ENCODE measurements around the gene SEMA5A.

DNA sequence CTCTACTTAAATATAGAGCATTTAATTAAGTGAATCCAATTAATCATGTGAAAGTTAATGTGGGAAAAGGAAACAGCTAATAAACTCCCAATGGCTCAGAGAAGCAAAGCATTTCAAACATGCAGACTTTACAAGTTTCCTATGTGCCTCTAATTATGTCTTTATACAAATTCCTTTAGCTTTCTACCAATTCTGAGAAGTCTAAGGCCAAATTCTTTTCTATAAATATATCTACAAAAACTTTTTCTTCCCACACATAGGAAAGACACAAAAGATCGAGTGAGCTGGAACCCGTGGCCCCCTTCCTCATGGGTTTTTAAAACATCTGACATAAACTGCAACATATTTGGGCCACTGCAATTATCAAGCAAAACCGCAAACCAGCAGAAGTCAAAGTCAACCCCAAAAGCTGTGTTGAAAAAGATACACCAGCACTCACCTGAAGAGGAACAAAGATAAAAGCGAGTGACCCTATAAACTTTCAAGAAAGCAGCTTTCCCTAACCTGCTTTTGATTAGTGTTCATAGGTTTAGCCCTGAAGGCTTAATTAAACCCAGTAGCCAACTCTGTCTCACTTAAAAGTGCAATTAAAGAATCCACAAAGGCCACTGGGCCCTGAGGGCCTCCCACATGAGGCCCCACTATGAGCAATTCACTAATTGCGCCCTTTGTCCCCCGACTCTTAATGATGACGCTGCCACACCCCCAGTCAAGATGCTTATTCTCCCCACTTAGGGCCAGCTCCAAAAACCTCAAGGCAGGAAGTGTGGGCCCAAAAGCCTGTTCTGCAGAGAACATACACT, 12.1 kb downstream of the SEMA5A start:
- no peak for TF ChIP-seq POLR2A (IDR thresholded peaks at IDR 0.05)
- TF ChIP-seq CTCF (IDR thresholded peaks at IDR 0.05) = no peak
- TF ChIP-seq POLR2AphosphoS5 (IDR thresholded peaks at IDR 0.05) = no peak
- no peak for TF ChIP-seq EP300 (IDR thresholded peaks at IDR 0.05)

Measured in gastroesophageal sphincter (tissue), 3 donors.